GM18502 (cell line): ENCODE measurements around the gene HNRNPAB.

Experiments
- ATAC-seq: cut with Tn5 transposase; IDR thresholded peaks from one replicate; pipeline ENCODE4 v1.9.1; 2021; ENCODE audit warnings: mild to moderate bottlenecking; ENCODE audit not compliant: unreplicated experiment, poor library complexity

The HNRNPAB gene

GRCh38 chr5:178204182-178204934 lies at the start of gene HNRNPAB:
Gene HNRNPAB, plus strand, starts transcription at chr5:178204533. Its CDS starts 305 bp downstream, at chr5:178204838.
- ATAC-seq = peak; percentile 86

GRCh38 chr5:178155065-178155464 lies 49.3 kb upstream of the HNRNPAB start:
- no peak for ATAC-seq

- ATAC-seq = no peak
Measured at GRCh38 chr5:178160176-178160575, 44.2 kb upstream of the HNRNPAB start.

GRCh38 chr5:178162481-178162880 lies 41.9 kb upstream of the HNRNPAB start:
- no peak for ATAC-seq

DNA sequence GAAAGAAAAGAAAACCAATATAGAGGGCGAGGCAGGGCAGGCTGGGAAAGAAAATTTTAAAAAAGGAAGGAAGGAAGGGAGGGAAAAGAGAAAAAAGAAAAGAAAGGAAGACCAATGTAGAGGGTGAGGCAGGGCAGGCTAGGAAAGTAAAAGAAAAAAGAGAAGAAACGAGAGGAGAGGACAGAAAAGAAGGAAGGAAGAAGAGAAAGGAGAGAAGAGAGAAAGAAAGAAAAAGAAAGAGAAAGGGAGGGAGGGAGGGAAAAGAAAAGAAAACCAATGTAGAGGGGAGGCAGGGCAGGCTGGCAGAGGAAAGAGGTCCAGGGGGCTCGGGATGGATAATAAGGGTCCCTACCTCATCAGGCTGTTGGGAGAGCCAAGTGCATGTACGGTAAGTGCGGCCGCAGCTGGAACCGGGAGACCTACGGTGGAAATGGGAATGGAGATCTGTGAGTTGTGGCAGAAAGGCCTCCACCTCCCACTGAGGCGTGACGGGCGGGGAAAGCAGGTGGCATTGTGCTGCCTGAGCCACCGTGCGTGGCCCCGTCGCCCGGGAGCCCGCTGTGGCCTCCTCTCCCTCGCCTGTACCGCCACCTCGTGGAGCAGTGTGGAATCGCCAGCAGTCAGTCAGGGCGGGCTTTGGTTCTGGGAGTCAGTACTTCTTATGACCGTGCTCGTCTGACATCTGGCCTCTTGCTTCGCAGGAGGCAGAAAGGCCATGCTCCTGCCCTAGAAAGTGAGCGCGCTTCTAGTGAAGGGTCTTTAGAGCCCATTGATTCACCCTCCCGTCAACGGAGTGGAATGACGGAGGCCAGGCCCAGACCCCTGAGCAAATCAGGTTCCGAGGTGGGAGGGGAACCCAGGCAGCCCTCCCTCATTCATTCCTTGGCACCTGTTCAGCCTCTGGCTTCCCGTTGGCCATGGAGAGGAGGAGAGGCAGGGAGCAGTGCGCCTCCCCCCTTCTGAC lies 40.3 kb upstream of the HNRNPAB start:
- ATAC-seq = peak; percentile 91

- no peak for ATAC-seq
Measured at GRCh38 chr5:178165581-178165980, 38.8 kb upstream of the HNRNPAB start.

DNA sequence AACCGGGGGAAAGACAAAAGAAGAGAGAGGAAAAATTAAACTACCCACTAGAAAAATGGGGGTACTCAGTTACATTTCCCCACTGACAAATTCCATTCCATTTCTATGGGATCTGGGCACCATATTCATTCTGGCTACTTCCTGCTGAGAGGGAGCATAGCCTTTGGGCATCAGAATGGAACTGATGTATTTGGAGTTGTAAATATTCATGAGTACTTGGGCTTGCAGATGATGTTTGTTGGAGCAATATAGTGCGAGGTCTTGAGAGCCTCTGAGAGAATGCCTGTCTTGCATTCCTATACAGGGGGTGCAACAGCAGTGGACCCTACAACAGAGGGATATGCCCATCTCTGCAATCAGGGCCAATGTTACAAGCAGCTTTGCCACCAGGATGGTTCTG lies 33.9 kb upstream of the HNRNPAB start:
- ATAC-seq = no peak

- ATAC-seq = no peak
Measured at GRCh38 chr5:178174456-178174855, 29.9 kb upstream of the HNRNPAB start.

DNA sequence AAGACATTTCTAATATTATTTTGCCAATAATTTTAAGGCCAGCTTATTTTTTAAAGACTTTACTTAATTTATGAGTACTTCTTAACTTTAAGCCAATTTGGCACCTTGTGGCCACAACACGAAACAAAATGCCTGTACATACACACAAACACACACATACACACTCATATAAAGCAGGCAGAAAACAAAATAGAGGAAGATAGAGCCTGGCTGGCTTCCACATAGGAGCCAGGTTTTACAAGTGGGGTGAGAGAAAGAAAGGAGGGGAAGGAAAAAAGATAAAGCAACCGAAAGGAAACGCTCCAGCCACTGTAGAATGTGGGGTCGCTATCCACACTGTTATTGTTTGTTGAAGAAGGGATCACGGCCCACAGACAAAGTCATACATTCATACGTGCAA lies 27.5 kb upstream of the HNRNPAB start:
- ATAC-seq = no peak

- no peak for ATAC-seq
Measured at GRCh38 chr5:178177569-178177968, 26.8 kb upstream of the HNRNPAB start.

GRCh38 chr5:178180141-178180863 lies 24.0 kb upstream of the HNRNPAB start:
- no peak for ATAC-seq

DNA sequence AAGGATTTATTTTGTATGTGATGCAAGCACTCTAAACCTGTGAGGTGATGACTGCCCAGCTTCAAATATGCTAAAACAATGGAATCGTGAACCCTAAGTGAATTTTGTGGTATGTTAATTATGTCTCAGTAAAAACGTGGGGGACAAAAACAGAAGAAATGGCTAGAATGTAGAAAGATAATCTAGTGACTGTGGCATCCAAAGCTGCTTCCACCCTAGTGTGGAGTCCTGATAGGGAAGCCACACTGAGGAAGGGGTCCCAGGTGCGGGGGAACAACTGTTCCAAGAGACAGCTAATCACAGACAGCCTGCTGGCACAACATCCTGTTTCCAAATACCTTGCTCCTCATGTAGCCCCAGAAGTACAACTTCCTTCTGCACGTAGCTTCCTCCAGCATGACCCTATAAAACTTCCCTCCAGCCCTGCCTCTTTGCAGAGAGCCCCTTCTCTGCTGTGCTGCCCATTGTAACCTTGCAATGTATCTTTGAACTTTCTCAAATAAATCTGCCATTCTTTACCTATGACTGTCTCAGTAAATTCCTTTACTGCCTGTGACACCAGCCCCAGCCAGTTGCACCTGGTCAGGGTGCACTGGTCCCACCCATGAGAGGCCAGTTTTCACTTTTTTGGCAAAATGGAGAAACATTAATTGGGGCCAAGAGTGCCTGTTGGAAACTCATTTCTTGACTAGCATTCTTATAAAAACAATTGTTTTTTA lies 22.0 kb upstream of the HNRNPAB start:
- no peak for ATAC-seq

- no peak for ATAC-seq
Measured at GRCh38 chr5:178186427-178186826, 17.9 kb upstream of the HNRNPAB start.

DNA sequence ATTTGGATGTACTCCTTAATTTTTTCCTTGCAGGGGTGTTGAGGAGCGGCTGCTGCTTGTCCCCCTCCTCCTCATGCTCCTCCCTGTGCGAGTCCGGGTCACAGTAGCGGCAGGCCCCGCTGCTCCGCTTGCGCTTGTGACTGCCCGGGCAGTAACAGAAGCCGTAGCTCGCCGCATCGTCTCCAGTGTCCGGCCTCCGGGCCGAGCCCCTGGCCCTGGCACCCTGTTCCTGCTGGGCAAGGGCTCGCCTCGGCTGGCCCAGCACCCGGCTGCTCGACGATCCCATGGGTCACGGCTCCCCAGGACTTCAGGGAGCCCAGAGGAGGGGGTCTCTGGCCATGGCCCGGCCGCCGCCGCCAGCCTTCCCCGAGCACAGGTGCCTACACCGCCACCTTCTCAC lies 17.3 kb upstream of the HNRNPAB start, which contains the start of gene GMCL2:
Gene GMCL2, minus strand, starts transcription at position 358 of the 400 bp plus-strand sequence. Its CDS starts 72 bp downstream, at position 286.
- ATAC-seq = no peak

- ATAC-seq = no peak
Measured at GRCh38 chr5:178189433-178189832, 14.9 kb upstream of the HNRNPAB start.

- ATAC-seq = no peak
Measured at GRCh38 chr5:178191661-178192060, 12.7 kb upstream of the HNRNPAB start.

DNA sequence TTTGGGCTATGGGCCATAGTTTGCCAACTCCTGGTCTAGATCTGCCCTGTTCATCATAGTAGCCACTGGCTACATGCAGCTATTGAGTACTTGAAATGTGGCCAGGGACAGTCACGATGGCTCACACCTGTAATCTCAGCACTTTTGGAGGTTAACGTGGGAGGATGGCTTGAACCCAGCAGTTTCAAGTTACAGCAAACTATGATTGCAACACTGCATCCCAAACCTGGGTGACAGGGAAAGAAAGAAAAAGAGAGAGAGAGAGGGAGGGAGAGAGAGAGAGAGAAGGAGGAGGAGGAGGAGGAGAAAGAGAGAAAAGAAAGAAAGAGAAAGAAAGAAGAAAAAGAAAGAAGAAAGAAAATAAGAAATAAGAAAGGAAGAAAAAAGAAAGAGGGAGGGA lies 12.1 kb upstream of the HNRNPAB start:
- ATAC-seq = no peak

DNA sequence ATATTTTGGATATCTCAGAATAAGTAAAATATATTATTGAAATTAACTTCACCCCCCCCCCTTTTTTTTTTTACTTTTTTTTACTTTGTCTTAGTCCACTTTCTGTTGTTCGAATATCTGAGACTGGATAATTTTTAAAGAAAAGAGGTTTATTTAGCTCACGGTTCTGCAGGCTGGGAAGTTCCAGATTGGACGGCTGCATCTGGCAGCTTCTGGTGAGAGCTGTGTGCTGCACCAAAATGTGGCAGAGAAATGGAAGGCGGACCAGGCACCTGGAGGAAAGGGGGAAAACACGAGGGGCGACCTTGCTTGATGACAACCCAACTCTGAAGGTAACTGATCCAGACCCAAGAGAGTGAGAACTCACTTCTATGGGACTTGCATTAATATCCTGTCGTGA lies 11.5 kb upstream of the HNRNPAB start:
- no peak for ATAC-seq

DNA sequence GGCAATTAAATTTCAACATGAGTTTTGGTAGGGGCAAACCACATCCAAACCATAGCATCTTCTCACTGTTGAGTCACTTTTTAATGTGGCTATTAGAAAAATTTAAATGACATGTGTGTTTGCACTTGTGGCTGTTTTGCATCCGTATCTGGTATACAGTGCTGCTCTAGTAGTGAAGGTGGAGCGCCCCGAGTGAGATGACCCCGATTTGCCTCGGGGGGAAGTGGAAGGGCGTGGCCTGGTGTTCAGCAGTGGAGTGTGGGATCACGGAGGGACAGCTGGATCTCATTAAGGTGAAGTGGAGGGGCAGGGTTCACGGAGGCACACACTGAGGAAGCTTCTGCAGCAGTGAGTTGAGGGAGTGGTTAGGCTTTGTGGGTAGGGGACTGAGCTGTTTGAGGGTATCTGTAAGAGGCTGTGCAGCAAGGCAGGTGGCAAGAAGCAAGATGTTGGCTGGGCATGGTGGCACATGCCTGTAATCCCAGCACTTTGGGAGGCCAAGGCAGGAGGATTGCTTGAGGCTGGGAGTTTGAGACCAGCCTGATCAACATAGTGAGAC lies 11.0 kb upstream of the HNRNPAB start:
- ATAC-seq = no peak

GRCh38 chr5:178194026-178194425 lies 10.3 kb upstream of the HNRNPAB start:
- no peak for ATAC-seq
